HAP-1 (cell line): ENCODE results near the gene CYP27A1.
A peak's percentile ranks its signal among the peaks of the same experiment; 100 is the strongest.

ENCODE experiments used
- DNase-seq, 2 experiments: peaks; one replicate each; pipeline ENCODE4 v3.0.0-alpha.2; 2016 to 2020; ENCODE audit warnings: low spot score in 2 of 2
- H3K27me3 ChIP-seq: fragments of 250-450 bp; sonication (Bioruptor Pico); 2 replicates; pipeline ENCODE4 v1.5.1; 2020; ENCODE audit warnings: low read depth, mild to moderate bottlenecking, moderate library complexity
- H3K36me3 ChIP-seq: fragments of 250-450 bp; sonication (Bioruptor Pico); replicated peaks from 2 replicates; pipeline ENCODE4 v1.5.1; 2020; ENCODE audit warnings: mild to moderate bottlenecking
- H3K4me1 ChIP-seq: fragments of 250-450 bp; sonication (Bioruptor Pico); 2 replicates; pipeline ENCODE4 v1.5.1; 2020; ENCODE audit warnings: mild to moderate bottlenecking
- H3K4me3 ChIP-seq: fragments of 250-450 bp; sonication (Bioruptor Pico); 2 replicates; pipeline ENCODE4 v1.5.1; 2020; ENCODE audit warnings: mild to moderate bottlenecking, moderate library complexity
- H3K9me3 ChIP-seq: fragments of 250-450 bp; sonication (Bioruptor Pico); 2 replicates; pipeline ENCODE4 v1.5.1; 2020; ENCODE audit warnings: mild to moderate bottlenecking, moderate library complexity
- in situ Hi-C: fragments of 300-500 bp; cut with MboI; formaldehyde crosslinking; loops from 3 replicates; pipeline ENCODE4 v1.14.3; 2020; ENCODE audit warnings: low sequenced_read_pairs, inconsistent platforms, mixed read lengths

Gene CYP27A1

GRCh38 chr2:218781691-218782527 is at the start of gene CYP27A1:
TSS of gene CYP27A1 (plus strand) at chr2:218782147. CDS start at chr2:218782183, 36 bp downstream.
- Histone ChIP-seq H3K36me3 (no peaks in the 10 kb centered on the region), H3K4me1 (no peaks in the 10 kb centered on the region), H3K27me3 (no peaks in the 10 kb centered on the region), H3K4me3 (no peak within 1 kb of the TSS), H3K9me3 (0 out of 2 replicates have a peak, but pooled peaks cover 2% of the 10 kb centered on the region)
- in situ Hi-C loops: no loop called here
- DNase-seq: no peak

GRCh38 chr2:218732761-218733158 is 49.2 kb upstream of the CYP27A1 start:
- Histone ChIP-seq H3K9me3 (0 out of 2 replicates have a peak, but pooled peaks cover under 1% of the 10 kb centered on the region), H3K4me3 (no peak overlapping the region), H3K4me1 (peaks cover 16% of the 10 kb centered on the region), H3K36me3 (peaks cover 22% of the 10 kb centered on the region), H3K27me3 (no peaks in the 10 kb centered on the region)
- in situ Hi-C loops: no loop called here
- DNase-seq: no peak

GRCh38 chr2:218733171-218734021 is 48.6 kb upstream of the CYP27A1 start:
- in situ Hi-C loops: no loop called here
- Histone ChIP-seq H3K27me3 (no peaks in the 10 kb centered on the region), H3K9me3 (no peaks in the 10 kb centered on the region), H3K4me1 (peaks cover 16% of the 10 kb centered on the region), H3K4me3 (no peak overlapping the region), H3K36me3 (peaks cover 26% of the 10 kb centered on the region)
- DNase-seq: no peak

- in situ Hi-C loops: no loop called here
- peak; percentile 49 to 83 for DNase-seq
- H3K9me3 ChIP-seq: no peaks in the 10 kb centered on the region
- no peak overlapping the region for H3K4me3 ChIP-seq
- peaks cover 16% of the 10 kb centered on the region for H3K4me1 ChIP-seq
- H3K27me3 ChIP-seq: no peaks in the 10 kb centered on the region
- peaks cover 35% of the 10 kb centered on the region for H3K36me3 ChIP-seq
Observed at GRCh38 chr2:218734190-218734975, 47.6 kb upstream of the CYP27A1 start.

- DNase-seq: no peak
- Histone ChIP-seq H3K27me3 (no peaks in the 10 kb centered on the region), H3K36me3 (peaks cover 54% of the 10 kb centered on the region)
Observed at GRCh38 chr2:218736531-218736930, 45.4 kb upstream of the CYP27A1 start.

GRCh38 chr2:218743068-218743467 is 38.9 kb upstream of the CYP27A1 start:
- Histone ChIP-seq H3K4me1 (no peaks in the 10 kb centered on the region), H3K27me3 (no peaks in the 10 kb centered on the region), H3K9me3 (no peaks in the 10 kb centered on the region), H3K36me3 (peaks cover 72% of the 10 kb centered on the region), H3K4me3 (no peak overlapping the region)
- in situ Hi-C loops: no loop called here
- no peak for DNase-seq

More at GRCh38 chr2:218736531-218736930, 45.4 kb upstream of the CYP27A1 start:
- H3K4me3 ChIP-seq: no peak overlapping the region
- H3K4me1 ChIP-seq: peaks cover 16% of the 10 kb centered on the region
- no peaks in the 10 kb centered on the region for H3K9me3 ChIP-seq
- in situ Hi-C loops: no loop called here

GRCh38 chr2:218744615-218745014 is 37.3 kb upstream of the CYP27A1 start:
- H3K4me3 ChIP-seq: no peak overlapping the region
- H3K36me3 ChIP-seq: peaks cover 70% of the 10 kb centered on the region
- no peak for DNase-seq
- no peaks in the 10 kb centered on the region for H3K4me1 ChIP-seq
- H3K27me3 ChIP-seq: no peaks in the 10 kb centered on the region
- no peaks in the 10 kb centered on the region for H3K9me3 ChIP-seq
- in situ Hi-C loops: no loop called here

- H3K4me3 ChIP-seq: no peak overlapping the region
- in situ Hi-C loops: no loop called here
- H3K36me3 ChIP-seq: peaks cover 70% of the 10 kb centered on the region
- DNase-seq: no peak
- H3K9me3 ChIP-seq: no peaks in the 10 kb centered on the region
- no peaks in the 10 kb centered on the region for H3K27me3 ChIP-seq
- H3K4me1 ChIP-seq: no peaks in the 10 kb centered on the region
Observed at GRCh38 chr2:218745160-218745558, 36.8 kb upstream of the CYP27A1 start.

GRCh38 chr2:218745559-218746469 is 36.1 kb upstream of the CYP27A1 start:
- no peaks in the 10 kb centered on the region for H3K27me3 ChIP-seq
- H3K4me3 ChIP-seq: no peak overlapping the region
- peaks cover 73% of the 10 kb centered on the region for H3K36me3 ChIP-seq
- no peaks in the 10 kb centered on the region for H3K4me1 ChIP-seq
- no peaks in the 10 kb centered on the region for H3K9me3 ChIP-seq
- in situ Hi-C loops: no loop called here
- DNase-seq: no peak

- no peaks in the 10 kb centered on the region for H3K9me3 ChIP-seq
- H3K4me1 ChIP-seq: no peaks in the 10 kb centered on the region
- no peak overlapping the region for H3K4me3 ChIP-seq
- H3K36me3 ChIP-seq: peaks cover 71% of the 10 kb centered on the region
- no peak for DNase-seq
- in situ Hi-C loops: no loop called here
- H3K27me3 ChIP-seq: no peaks in the 10 kb centered on the region
Observed at GRCh38 chr2:218746470-218746795, 35.5 kb upstream of the CYP27A1 start.

GRCh38 chr2:218746960-218747359 is 35.0 kb upstream of the CYP27A1 start:
- no peak overlapping the region for H3K4me3 ChIP-seq
- no peak for DNase-seq
- H3K36me3 ChIP-seq: peaks cover 71% of the 10 kb centered on the region
- H3K9me3 ChIP-seq: no peaks in the 10 kb centered on the region
- no peaks in the 10 kb centered on the region for H3K4me1 ChIP-seq
- H3K27me3 ChIP-seq: no peaks in the 10 kb centered on the region
- in situ Hi-C loops: no loop called here

GRCh38 chr2:218748741-218749441 is 33.1 kb upstream of the CYP27A1 start:
- Histone ChIP-seq H3K36me3 (peaks cover 83% of the 10 kb centered on the region), H3K4me3 (no peak overlapping the region), H3K9me3 (no peaks in the 10 kb centered on the region), H3K4me1 (no peaks in the 10 kb centered on the region), H3K27me3 (no peaks in the 10 kb centered on the region)
- no peak for DNase-seq
- in situ Hi-C loops: no loop called here
